ENCODE results near the gene RXFP4. TPM values are rescaled to one million over a fixed set of nuclear protein-coding genes. Genes with fewer than 3 reads are reported as not detected.

RXFP4 gene, protein sequence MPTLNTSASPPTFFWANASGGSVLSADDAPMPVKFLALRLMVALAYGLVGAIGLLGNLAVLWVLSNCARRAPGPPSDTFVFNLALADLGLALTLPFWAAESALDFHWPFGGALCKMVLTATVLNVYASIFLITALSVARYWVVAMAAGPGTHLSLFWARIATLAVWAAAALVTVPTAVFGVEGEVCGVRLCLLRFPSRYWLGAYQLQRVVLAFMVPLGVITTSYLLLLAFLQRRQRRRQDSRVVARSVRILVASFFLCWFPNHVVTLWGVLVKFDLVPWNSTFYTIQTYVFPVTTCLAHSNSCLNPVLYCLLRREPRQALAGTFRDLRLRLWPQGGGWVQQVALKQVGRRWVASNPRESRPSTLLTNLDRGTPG
- polyA plus RNA-seq, result not detected in 2 replicates

DNA sequence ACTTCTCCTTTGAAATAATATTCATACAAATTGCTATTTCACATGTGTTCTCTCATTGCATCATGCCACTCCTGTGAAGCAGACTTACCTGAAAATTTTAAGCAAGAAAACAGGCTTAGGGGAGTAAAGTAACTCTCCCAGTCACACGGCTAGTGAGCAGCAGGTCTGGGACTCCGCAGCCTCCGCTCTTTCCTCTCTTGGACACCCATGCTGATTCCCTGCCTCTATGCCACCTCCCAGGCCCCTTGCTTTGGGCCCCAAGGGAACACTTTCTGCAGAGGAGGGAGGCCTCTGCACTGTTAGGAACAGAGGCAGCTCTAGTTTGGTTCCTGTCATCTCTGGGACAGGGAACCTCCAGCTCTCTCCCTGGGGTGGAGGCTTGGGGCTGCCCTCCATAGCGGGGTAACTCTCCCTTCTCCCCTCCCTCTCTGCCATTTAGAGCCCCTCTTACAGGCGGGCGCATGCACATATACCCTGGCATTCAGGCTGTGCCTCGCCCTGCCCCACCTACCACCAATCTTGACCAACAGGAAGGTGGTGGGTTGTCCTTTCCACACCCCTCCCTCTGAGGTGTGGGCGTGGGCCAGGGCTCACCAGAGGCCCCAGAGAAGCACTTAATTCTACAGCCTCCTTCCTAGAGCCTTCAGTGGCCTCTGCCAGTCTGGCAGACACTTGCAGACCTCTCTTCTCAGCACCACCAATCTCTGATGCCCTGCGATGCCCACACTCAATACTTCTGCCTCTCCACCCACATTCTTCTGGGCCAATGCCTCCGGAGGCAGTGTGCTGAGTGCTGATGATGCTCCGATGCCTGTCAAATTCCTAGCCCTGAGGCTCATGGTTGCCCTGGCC is at the start of gene RXFP4:
Gene RXFP4, plus strand, starts transcription at position 646 of the 852 bp plus-strand sequence. Its CDS starts 72 bp downstream, at position 718.

DNA sequence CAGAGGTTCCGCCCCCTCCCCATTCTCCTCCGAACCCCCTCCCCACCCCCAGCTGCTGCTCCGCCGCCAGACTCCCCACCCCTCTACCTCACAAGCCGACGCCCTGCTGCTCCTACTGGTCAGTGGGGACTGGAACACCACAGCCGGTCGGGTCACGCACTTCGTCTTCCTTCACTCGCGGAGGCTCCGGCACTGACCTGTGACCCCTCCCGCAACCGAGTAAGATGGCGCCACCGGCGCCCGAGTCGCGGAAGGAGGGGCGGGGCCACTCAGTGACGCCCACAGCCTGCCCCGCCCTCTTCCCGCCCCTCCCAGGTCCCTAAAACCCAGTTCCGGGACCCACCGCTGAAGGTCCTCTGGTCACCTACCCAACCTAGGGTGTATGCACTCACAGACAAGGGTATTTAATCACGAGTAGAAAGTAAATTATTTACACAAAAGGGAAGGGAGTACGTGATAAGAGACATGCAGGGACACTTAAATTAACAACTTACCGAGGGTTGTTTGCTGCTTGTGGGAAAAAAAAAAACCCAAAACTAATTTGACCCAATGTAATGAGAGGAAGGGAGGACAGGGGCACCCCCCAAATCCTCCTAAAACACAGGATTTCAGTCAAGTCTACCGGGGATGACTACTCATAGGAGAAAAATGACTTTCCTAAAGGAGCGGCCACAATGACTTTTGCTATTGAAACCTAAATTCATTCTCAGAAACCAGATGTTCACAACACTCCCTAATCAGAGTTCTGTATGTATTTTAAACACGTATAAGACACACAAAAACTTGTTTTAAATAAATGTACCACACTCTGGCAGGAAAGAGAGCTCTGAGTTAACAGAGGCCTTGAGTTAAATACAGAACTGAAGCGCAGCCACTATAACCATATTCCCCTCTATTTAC is 30.0 kb upstream of the RXFP4 start, which contains the start of gene RIT1:
Gene RIT1, minus strand, starts transcription at position 194 of the 900 bp plus-strand sequence. CDS start 588 bp downstream, outside the sequence.

DNA sequence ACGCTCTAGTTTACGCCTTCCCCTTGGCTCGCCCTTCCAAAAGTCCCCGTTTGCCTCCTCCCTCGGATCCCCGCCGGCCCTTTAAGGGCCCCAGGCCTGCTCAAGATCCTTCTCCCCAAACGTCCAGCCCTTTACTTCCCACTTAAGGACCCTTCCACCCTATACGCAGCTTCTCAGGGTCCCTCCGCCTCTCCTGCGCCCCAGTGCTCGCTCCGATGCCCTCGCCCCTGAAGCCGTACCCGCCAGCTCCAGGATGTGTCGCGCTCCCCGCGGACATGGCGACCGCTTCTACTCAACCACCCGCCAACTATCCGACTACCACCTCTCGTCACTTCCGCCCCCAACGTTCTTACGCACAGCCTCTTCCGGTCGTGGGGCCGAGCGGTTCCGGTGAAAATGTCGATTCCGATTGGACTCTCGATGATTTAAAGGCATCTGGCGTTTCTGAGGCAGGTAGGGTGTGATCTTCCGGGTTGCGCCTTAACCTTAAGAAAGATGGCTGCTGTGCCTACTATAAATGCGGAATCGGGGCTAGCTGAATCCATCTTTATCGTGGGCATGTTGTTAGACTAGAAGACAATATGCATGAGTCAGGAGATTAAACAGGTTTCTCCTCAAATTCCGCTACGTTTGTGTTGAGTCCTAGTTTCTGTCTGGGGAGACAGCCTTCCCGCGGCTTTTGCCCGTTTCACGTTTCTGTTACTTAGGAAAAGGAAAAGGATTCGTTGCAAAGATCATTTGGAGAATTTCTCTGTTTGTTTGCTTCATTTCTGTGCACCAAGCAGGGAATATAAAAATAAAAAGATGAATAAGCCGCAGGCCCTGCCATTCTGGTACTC is 7.1 kb upstream of the RXFP4 start, which contains the start of gene KHDC4:
Gene KHDC4, minus strand, starts transcription at position 317 of the 839 bp plus-strand sequence. Its CDS starts 40 bp downstream, at position 277.

DNA sequence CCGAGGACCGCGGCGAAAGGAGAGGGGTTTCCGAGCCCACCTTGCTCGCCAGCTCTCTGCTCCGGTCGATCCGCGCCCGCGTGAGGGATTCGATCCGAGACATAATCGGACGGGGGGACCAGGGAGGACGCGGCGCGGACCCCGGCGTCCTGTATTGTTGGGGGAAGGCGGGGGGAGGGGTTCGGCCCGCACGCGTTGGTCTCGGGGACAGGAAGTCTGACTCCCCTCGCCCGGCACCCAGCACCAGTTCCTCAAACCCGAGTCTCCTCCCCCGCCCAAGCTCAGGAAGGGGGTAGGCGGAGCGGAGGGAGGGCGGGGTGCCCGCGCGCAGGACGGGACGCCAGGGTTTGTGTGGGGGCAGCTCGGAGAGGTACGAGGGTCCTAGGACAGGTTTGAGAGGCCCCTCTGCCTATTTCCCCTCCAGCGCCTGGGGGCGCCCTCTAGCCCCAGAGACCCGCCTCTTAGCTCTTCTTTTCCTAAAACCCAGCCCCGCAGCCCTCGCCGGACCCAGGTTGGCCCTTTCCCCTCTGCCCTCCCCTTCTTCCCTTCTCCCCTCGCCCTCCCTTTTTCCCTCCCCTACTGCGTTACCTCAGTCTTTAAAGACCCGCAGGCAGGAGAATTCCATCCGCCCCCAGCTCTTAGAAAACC is 37.0 kb downstream of the RXFP4 start, which contains the start of gene ARHGEF2:
Gene ARHGEF2, minus strand, starts transcription at position 223 of the 648 bp plus-strand sequence. Its CDS starts 120 bp downstream, at position 103.

Other genes starting within 250 kb of the RXFP4 start
- 36.7 and 62.5 TPM in 2 replicates for gene GON4L, start 84.4 kb upstream of the RXFP4 start, polyA plus RNA-seq
- 166 and 187 TPM in 2 replicates for gene SYT11, start 82.1 kb upstream of the RXFP4 start, polyA plus RNA-seq
- gene RIT1, start 30.3 kb upstream of the RXFP4 start, polyA plus RNA-seq, result 5.6 and 10.0 TPM in 2 replicates
- gene KHDC4, start 7.2 kb upstream of the RXFP4 start, polyA plus RNA-seq, result 21.1 and 23.4 TPM in 2 replicates
- gene ARHGEF2, start 36.9 kb downstream of the RXFP4 start, polyA plus RNA-seq, result 14.2 and 16.3 TPM in 2 replicates
- gene SSR2, start 79.3 kb downstream of the RXFP4 start, polyA plus RNA-seq, result 276 and 311 TPM in 2 replicates
- 4.6 and 6.4 TPM in 2 replicates for gene UBQLN4, start 112.2 kb downstream of the RXFP4 start, polyA plus RNA-seq
- gene LAMTOR2, start 113.1 kb downstream of the RXFP4 start, polyA plus RNA-seq, result 251 and 289 TPM in 2 replicates
- gene RAB25, start 119.5 kb downstream of the RXFP4 start, polyA plus RNA-seq, result 1.9 TPM in 1 of 2 replicates, not detected in the other
- gene MEX3A, start 140.8 kb downstream of the RXFP4 start, polyA plus RNA-seq, result not detected in 2 replicates
- gene LMNA, start 173.1 kb downstream of the RXFP4 start, polyA plus RNA-seq, result 0.99 and 2.1 TPM in 2 replicates
- gene SEMA4A, start 211.9 kb downstream of the RXFP4 start, polyA plus RNA-seq, result 0.15 and 2.8 TPM in 2 replicates

Data from Purkinje cell (primary cell).